ENCODE data around the gene RASA3.
"Not testable (repeated sequence)": the region's sequence is repeated elsewhere in the genome, so short reads cannot be mapped to it uniquely, and the experiment has no call there.

Gene RASA3

GRCh38 chr13:114142640-114143490, 10.4 kb upstream of the RASA3 start:
- H3K4me3 ChIP-seq (ENCODE audit: low read length): no peak overlapping the region
- H3K27me3 ChIP-seq (ENCODE audit: insufficient read depth, low read length): no peaks in the 10 kb centered on the region
- peaks cover 12% of the 10 kb centered on the region for H3K4me1 ChIP-seq (ENCODE audit: insufficient read depth, low read length)
- no peaks in the 10 kb centered on the region for H3K36me3 ChIP-seq (ENCODE audit: insufficient read depth, low read length)
- H2AFZ ChIP-seq (ENCODE audit: low read depth, low read length): no peak overlapping the region
- no peaks in the 10 kb centered on the region for H3K9me3 ChIP-seq (ENCODE audit: low read length)

GRCh38 chr13:114142137-114142550, 9.7 kb upstream of the RASA3 start:
- Histone ChIP-seq H3K9me3 (ENCODE audit: low read length) (no peaks in the 10 kb centered on the region), H2AFZ (ENCODE audit: low read depth, low read length) (no peak overlapping the region), H3K4me1 (ENCODE audit: insufficient read depth, low read length) (peaks cover 12% of the 10 kb centered on the region), H3K36me3 (ENCODE audit: insufficient read depth, low read length) (no peaks in the 10 kb centered on the region), H3K4me3 (ENCODE audit: low read length) (no peak overlapping the region), H3K27me3 (ENCODE audit: insufficient read depth, low read length) (no peaks in the 10 kb centered on the region)

- no peak overlapping the region for H2AFZ ChIP-seq (ENCODE audit: low read depth, low read length)
- H3K9me3 ChIP-seq (ENCODE audit: low read length): no peaks in the 10 kb centered on the region
- no peaks in the 10 kb centered on the region for H3K27me3 ChIP-seq (ENCODE audit: insufficient read depth, low read length)
- peaks cover 14% of the 10 kb centered on the region for H3K4me1 ChIP-seq (ENCODE audit: insufficient read depth, low read length)
- no peak overlapping the region for H3K4me3 ChIP-seq (ENCODE audit: low read length)
- no peaks in the 10 kb centered on the region for H3K36me3 ChIP-seq (ENCODE audit: insufficient read depth, low read length)
Observed at GRCh38 chr13:114141261-114141996, 9.0 kb upstream of the RASA3 start.

GRCh38 chr13:114140906-114141250, 8.5 kb upstream of the RASA3 start:
- H3K36me3 ChIP-seq (ENCODE audit: insufficient read depth, low read length): no peaks in the 10 kb centered on the region
- H3K9me3 ChIP-seq (ENCODE audit: low read length): no peaks in the 10 kb centered on the region
- no peak overlapping the region for H3K4me3 ChIP-seq (ENCODE audit: low read length)
- no peaks in the 10 kb centered on the region for H3K27me3 ChIP-seq (ENCODE audit: insufficient read depth, low read length)
- peaks cover 14% of the 10 kb centered on the region for H3K4me1 ChIP-seq (ENCODE audit: insufficient read depth, low read length)
- H2AFZ ChIP-seq (ENCODE audit: low read depth, low read length): no peak overlapping the region

- Histone ChIP-seq H3K4me3 (ENCODE audit: low read length) (no peak overlapping the region), H3K27me3 (ENCODE audit: insufficient read depth, low read length) (no peaks in the 10 kb centered on the region)
Observed at GRCh38 chr13:114140131-114140905, 7.9 kb upstream of the RASA3 start.

GRCh38 chr13:114136576-114136975, 4.2 kb upstream of the RASA3 start:
- H3K4me3 ChIP-seq (ENCODE audit: low read length): no peak overlapping the region
- no peak overlapping the region for H2AFZ ChIP-seq (ENCODE audit: low read depth, low read length)
- H3K9me3 ChIP-seq (ENCODE audit: low read length): no peaks in the 10 kb centered on the region
- no peaks in the 10 kb centered on the region for H3K36me3 ChIP-seq (ENCODE audit: insufficient read depth, low read length)
- H3K4me1 ChIP-seq (ENCODE audit: insufficient read depth, low read length): peaks cover 19% of the 10 kb centered on the region
- no peaks in the 10 kb centered on the region for H3K27me3 ChIP-seq (ENCODE audit: insufficient read depth, low read length)

More at GRCh38 chr13:114140131-114140905, 7.9 kb upstream of the RASA3 start:
- H3K4me1 ChIP-seq (ENCODE audit: insufficient read depth, low read length): peaks cover 14% of the 10 kb centered on the region
- no peaks in the 10 kb centered on the region for H3K36me3 ChIP-seq (ENCODE audit: insufficient read depth, low read length)
- H2AFZ ChIP-seq (ENCODE audit: low read depth, low read length): no peak overlapping the region
- no peaks in the 10 kb centered on the region for H3K9me3 ChIP-seq (ENCODE audit: low read length)

- H3K27me3 ChIP-seq (ENCODE audit: insufficient read depth, low read length): no peaks in the 10 kb centered on the region
- peaks cover 22% of the 10 kb centered on the region for H3K4me1 ChIP-seq (ENCODE audit: insufficient read depth, low read length)
- no peak overlapping the region for H2AFZ ChIP-seq (ENCODE audit: low read depth, low read length)
- H3K36me3 ChIP-seq (ENCODE audit: insufficient read depth, low read length): no peaks in the 10 kb centered on the region
- H3K4me3 ChIP-seq (ENCODE audit: low read length): no peak overlapping the region
- H3K9me3 ChIP-seq (ENCODE audit: low read length): no peaks in the 10 kb centered on the region
Observed at GRCh38 chr13:114135731-114136171, 3.3 kb upstream of the RASA3 start.

- H3K4me3 ChIP-seq (ENCODE audit: low read length): no peak overlapping the region
- H3K36me3 ChIP-seq (ENCODE audit: insufficient read depth, low read length): no peaks in the 10 kb centered on the region
- H2AFZ ChIP-seq (ENCODE audit: low read depth, low read length): no peak overlapping the region
- H3K9me3 ChIP-seq (ENCODE audit: low read length): no peaks in the 10 kb centered on the region
- no peaks in the 10 kb centered on the region for H3K27me3 ChIP-seq (ENCODE audit: insufficient read depth, low read length)
- peaks cover 26% of the 10 kb centered on the region for H3K4me1 ChIP-seq (ENCODE audit: insufficient read depth, low read length)
Observed at GRCh38 chr13:114134944-114135610, 2.7 kb upstream of the RASA3 start.

GRCh38 chr13:114134111-114134943, 1.9 kb upstream of the RASA3 start:
- no peaks in the 10 kb centered on the region for H3K9me3 ChIP-seq (ENCODE audit: low read length)
- H2AFZ ChIP-seq (ENCODE audit: low read depth, low read length): no peak overlapping the region
- H3K36me3 ChIP-seq (ENCODE audit: insufficient read depth, low read length): no peaks in the 10 kb centered on the region
- peaks cover 34% of the 10 kb centered on the region for H3K4me1 ChIP-seq (ENCODE audit: insufficient read depth, low read length)
- no peaks in the 10 kb centered on the region for H3K27me3 ChIP-seq (ENCODE audit: insufficient read depth, low read length)
- H3K4me3 ChIP-seq (ENCODE audit: low read length): no peak overlapping the region

- H3K27me3 ChIP-seq (ENCODE audit: insufficient read depth, low read length); H3K4me3 ChIP-seq (ENCODE audit: low read length): not testable (repeated sequence)
Observed at GRCh38 chr13:114133552-114133951, 1.1 kb upstream of the RASA3 start.

GRCh38 chr13:114133126-114133525, 703 bp upstream of the RASA3 start:
- H2AFZ ChIP-seq (ENCODE audit: low read depth, low read length); H3K9me3 ChIP-seq (ENCODE audit: low read length); H3K27me3 ChIP-seq (ENCODE audit: insufficient read depth, low read length); H3K36me3 ChIP-seq (ENCODE audit: insufficient read depth, low read length); H3K4me3 ChIP-seq (ENCODE audit: low read length): not testable (repeated sequence)
- peaks cover 46% of the 10 kb centered on the region for H3K4me1 ChIP-seq (ENCODE audit: insufficient read depth, low read length)

More at GRCh38 chr13:114133552-114133951, 1.1 kb upstream of the RASA3 start:
- H3K36me3 ChIP-seq (ENCODE audit: insufficient read depth, low read length); H3K9me3 ChIP-seq (ENCODE audit: low read length); H2AFZ ChIP-seq (ENCODE audit: low read depth, low read length): not testable (repeated sequence)
- peaks cover 42% of the 10 kb centered on the region for H3K4me1 ChIP-seq (ENCODE audit: insufficient read depth, low read length)
